CD4-positive, CD25-positive, alpha-beta regulatory T cell (primary cell): ENCODE data around the gene TTC7B. TPM values are rescaled to one million over a fixed set of nuclear protein-coding genes. Genes with fewer than 3 reads are reported as not detected.
A peak's percentile ranks its signal among the peaks of the same experiment; 100 is the strongest.

Experiments
- ATAC-seq, 2 donors: fragments of 150-1000 bp; cut with Tn5 transposase; one replicate each; pipeline ENCODE4 v1.10.0; 2021; ENCODE audit warnings: low read depth in 2 of 2, moderate number of reproducible peaks in 2 of 2, moderate library complexity in 1 of 2
- DNase-seq, 3 donors: peaks; one replicate each; pipeline versions ENCODE4 v3.0.0 to v3.0.0-alpha.2; 2012 to 2022; ENCODE audit warnings: mixed read lengths in 1 of 3
- H3K27ac ChIP-seq: one replicate; pipeline ENCODE4 v1.7.0; 2013; ENCODE audit warnings: mild to moderate bottlenecking, low read length; ENCODE audit not compliant: insufficient read depth, poor library complexity, severe bottlenecking
- H3K27me3 ChIP-seq: one replicate; pipeline ENCODE4 v1.7.0; 2013; ENCODE audit warnings: low read length; ENCODE audit not compliant: control insufficient read depth, insufficient read depth
- H3K36me3 ChIP-seq: one replicate; pipeline ENCODE4 v1.7.0; 2013; ENCODE audit warnings: mild to moderate bottlenecking, low read length, moderate library complexity; ENCODE audit not compliant: control insufficient read depth, insufficient read depth
- H3K4me1 ChIP-seq: 2 replicates; pipeline ENCODE4 v1.7.0; 2013; ENCODE audit warnings: mild to moderate bottlenecking, low read length; ENCODE audit not compliant: insufficient read depth, control insufficient read depth, poor library complexity, severe bottlenecking
- H3K4me3 ChIP-seq: one replicate; pipeline ENCODE4 v1.7.0; 2013; ENCODE audit warnings: low read depth, mild to moderate bottlenecking, low read length, moderate library complexity
- H3K9me3 ChIP-seq, 2 experiments: 1 replicate in 1 of 2; 2 replicates in 1 of 2; pipeline ENCODE4 v1.7.0; 2013; ENCODE audit warnings: low read length in 2 of 2, mild to moderate bottlenecking in 1 of 2, moderate library complexity in 1 of 2; ENCODE audit not compliant: control insufficient read depth in 2 of 2
- H3K27ac Mint-ChIP-seq, 3 donors: one replicate each; pipeline ENCODE4 v1.8.0; 2020 to 2022; ENCODE audit warnings: mild to moderate bottlenecking in 3 of 3, mixed read lengths in 3 of 3, moderate library complexity in 2 of 3
- H3K27me3 Mint-ChIP-seq: one replicate; pipeline ENCODE4 v1.8.0; 2022; ENCODE audit warnings: mild to moderate bottlenecking, mixed read lengths
- H3K36me3 Mint-ChIP-seq: one replicate; pipeline ENCODE4 v1.8.0; 2020; ENCODE audit warnings: mixed read lengths
- H3K4me1 Mint-ChIP-seq, 4 donors: one replicate each; pipeline ENCODE4 v1.8.0; 2020 to 2022; ENCODE audit warnings: mixed read lengths in 4 of 4, mild to moderate bottlenecking in 1 of 4
- H3K4me3 Mint-ChIP-seq, 4 donors: one replicate each; pipeline ENCODE4 v1.8.0; 2020 to 2022; ENCODE audit warnings: mild to moderate bottlenecking in 4 of 4, mixed read lengths in 4 of 4, moderate library complexity in 3 of 4
- H3K9me3 Mint-ChIP-seq, 7 donors: one replicate each; pipeline ENCODE4 v1.8.0; 2020 to 2022; ENCODE audit warnings: mixed read lengths in 7 of 7, mild to moderate bottlenecking in 3 of 7, moderate library complexity in 2 of 7
- polyA plus RNA-seq, 4 donors: library from polyadenylated mRNA; unstranded; fragments of 300-500 nt; fragmentation: Illumina TruSeq; gene quantifications; one replicate each; pipeline ENCODE4 v1.2.3, GENCODE V29; 2021
- total RNA-seq: library from RNA; stranded (reverse); gene quantifications from one replicate; pipeline ENCODE4 v1.2.3, GENCODE V29; 2022

The TTC7B gene
- total and polyA plus RNA-seq, 5 donors from 2014 or later = 0.88 to 7.8 (median 1.0) TPM

DNA sequence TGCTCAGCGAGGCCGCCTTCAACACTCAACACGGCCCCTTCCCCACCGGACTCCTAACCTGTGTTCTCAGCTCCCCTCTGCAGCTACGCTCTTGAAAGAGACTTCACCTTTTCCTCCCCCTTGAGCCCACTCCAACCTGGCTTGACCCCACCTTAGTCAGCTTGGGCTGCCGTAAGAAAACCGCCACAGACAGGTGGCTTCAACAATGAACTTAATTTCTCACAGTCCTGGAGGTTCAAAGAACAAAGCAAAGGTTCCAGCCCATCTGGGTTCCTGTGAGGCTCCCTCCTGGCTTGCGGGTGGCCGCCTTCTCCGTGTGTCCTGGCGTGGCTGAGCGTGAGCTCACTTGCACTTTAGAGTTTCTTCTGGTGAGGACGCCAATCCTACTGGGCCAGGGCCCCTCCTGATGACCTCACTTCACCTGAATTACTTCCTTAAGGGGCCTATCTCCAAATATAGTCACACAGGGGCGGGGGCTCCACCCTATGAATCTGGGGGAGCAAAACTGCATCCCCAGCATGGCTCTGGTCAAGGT lies 280.6 kb downstream of the TTC7B start:
- Histone ChIP-seq H3K36me3 (no peaks in the 10 kb centered on the region), H3K27me3 (no peaks in the 10 kb centered on the region), H3K4me3 (no peak overlapping the region), H3K27ac (no peak overlapping the region), H3K4me1 (no peaks in the 10 kb centered on the region), H3K9me3 (no peaks in the 10 kb centered on the region)
- H3K27ac Mint-ChIP-seq = no peak overlapping the region
- no peak for ATAC-seq
- no peaks in the 10 kb centered on the region for H3K27me3 Mint-ChIP-seq
- H3K9me3 Mint-ChIP-seq = no peaks in the 10 kb centered on the region
- no peak for DNase-seq
- H3K4me1 Mint-ChIP-seq = no peaks in the 10 kb centered on the region
- no peak overlapping the region for H3K4me3 Mint-ChIP-seq
- H3K36me3 Mint-ChIP-seq = no peaks in the 10 kb centered on the region

DNA sequence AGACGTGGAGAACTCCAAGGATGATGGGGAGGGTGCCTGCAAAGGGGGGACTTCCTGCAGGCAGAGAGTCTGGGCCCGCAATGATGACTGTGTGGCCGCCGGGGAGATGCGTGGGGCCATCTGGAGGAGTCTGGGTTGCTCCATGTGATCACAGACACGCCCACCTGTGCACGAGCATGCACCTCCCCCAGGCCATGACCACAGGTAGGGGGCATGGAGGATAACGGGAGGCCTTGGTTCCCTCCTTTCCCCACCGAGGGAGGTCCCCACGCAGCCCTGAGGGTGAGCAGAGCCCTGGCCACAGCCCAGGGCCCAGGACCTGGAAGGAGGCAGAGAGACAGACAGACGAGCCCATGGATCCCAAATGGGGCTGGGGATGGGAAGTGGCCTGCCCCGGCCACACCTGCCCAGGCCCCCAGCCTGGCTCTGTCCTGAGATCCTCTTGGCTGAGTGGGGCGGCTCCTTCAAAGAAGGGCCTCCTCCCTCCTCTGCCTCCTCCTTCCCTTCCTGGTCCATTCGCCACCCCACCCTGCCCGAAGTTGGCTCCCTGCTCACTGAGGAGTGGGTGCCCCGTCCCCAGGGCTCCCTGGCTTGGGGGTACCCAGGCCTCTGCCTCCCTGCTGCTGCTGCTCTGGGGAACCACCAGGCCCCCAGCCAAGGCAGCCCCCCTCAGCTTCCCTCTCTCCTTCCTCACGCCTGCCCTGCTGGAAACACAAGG lies 281.2 kb downstream of the TTC7B start:
- Histone ChIP-seq H3K27ac (no peak overlapping the region), H3K4me3 (no peak overlapping the region), H3K36me3 (no peaks in the 10 kb centered on the region), H3K4me1 (no peaks in the 10 kb centered on the region), H3K27me3 (no peaks in the 10 kb centered on the region), H3K9me3 (no peaks in the 10 kb centered on the region)
- H3K27ac Mint-ChIP-seq = no peak overlapping the region
- ATAC-seq (no peak), DNase-seq (no peak)
- H3K36me3 Mint-ChIP-seq = no peaks in the 10 kb centered on the region
- no peaks in the 10 kb centered on the region for H3K4me1 Mint-ChIP-seq
- no peak overlapping the region for H3K4me3 Mint-ChIP-seq
- H3K9me3 Mint-ChIP-seq = no peaks in the 10 kb centered on the region
- no peaks in the 10 kb centered on the region for H3K27me3 Mint-ChIP-seq

DNA sequence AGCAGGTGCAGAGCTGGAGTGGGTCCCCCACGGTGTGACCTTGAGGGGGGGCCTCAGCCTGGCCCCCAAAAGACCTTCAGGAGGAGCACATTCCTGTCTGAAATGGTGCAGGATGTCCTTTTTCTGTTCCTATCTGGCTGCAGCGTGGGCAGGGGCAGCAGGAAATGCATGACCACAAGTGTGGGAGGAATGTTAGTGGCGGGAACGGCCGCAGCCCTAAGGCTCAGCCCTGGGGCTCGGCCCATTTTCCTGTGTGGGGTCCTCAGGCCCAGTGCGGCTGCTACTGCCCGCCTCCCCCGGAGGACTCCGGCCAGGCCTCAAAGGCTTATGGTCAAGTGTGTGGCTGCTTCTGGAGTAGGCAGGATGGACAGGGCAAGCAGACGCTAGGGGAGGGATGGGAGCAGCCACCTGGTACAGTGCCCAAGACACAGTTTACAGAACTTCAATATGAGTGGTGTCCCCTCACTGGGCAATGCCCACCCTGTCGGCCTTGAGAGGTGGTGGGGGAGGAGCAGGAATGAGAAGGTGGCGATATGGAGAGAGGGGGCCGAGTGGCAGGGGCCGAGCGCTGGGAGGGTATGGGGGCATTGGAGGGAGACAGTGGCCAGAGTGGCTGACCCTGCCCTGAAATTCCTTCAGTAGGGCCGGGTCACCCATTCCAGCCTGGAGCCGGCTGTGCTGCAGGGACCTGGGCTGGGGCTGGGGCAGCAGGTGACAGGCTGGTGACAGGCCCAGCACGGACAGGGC lies 282.0 kb downstream of the TTC7B start:
- Histone ChIP-seq H3K4me3 (no peak overlapping the region), H3K9me3 (no peaks in the 10 kb centered on the region), H3K4me1 (no peaks in the 10 kb centered on the region), H3K27me3 (no peaks in the 10 kb centered on the region), H3K36me3 (no peaks in the 10 kb centered on the region), H3K27ac (no peak overlapping the region)
- Mint-ChIP-seq H3K27ac (no peak overlapping the region), H3K36me3 (no peaks in the 10 kb centered on the region), H3K4me3 (no peak overlapping the region), H3K27me3 (no peaks in the 10 kb centered on the region), H3K4me1 (no peaks in the 10 kb centered on the region), H3K9me3 (no peaks in the 10 kb centered on the region)
- ATAC-seq (no peak), DNase-seq (no peak)

DNA sequence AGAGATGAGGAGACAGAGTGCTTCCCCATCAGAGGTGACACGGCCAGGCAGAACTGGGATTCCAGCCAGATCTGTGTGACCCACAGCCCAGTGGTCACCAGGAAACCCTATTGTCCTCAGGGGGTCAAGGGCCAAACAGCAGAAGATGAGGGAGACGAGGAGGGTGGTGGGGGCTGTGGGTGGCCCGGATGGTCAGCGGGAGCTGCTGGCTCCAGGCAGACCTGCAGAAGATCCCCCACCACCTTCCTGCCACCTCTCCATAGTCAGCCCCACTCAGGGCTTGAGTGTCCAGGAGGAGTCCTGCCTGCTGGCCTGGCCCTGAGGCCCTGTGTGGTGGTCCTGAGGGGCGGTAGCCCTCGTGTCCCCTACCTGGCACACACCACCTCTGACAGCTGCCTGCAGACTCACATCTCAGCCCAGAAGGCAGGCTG lies 282.6 kb downstream of the TTC7B start:
- Histone ChIP-seq H3K4me3 (no peak overlapping the region), H3K4me1 (no peaks in the 10 kb centered on the region), H3K27me3 (no peaks in the 10 kb centered on the region), H3K36me3 (no peaks in the 10 kb centered on the region), H3K27ac (no peak overlapping the region), H3K9me3 (no peaks in the 10 kb centered on the region)
- DNase-seq = no peak
- Mint-ChIP-seq H3K9me3 (no peaks in the 10 kb centered on the region), H3K27ac (no peak overlapping the region), H3K4me3 (no peak overlapping the region), H3K36me3 (no peaks in the 10 kb centered on the region), H3K27me3 (no peaks in the 10 kb centered on the region), H3K4me1 (no peaks in the 10 kb centered on the region)
- ATAC-seq = no peak

DNA sequence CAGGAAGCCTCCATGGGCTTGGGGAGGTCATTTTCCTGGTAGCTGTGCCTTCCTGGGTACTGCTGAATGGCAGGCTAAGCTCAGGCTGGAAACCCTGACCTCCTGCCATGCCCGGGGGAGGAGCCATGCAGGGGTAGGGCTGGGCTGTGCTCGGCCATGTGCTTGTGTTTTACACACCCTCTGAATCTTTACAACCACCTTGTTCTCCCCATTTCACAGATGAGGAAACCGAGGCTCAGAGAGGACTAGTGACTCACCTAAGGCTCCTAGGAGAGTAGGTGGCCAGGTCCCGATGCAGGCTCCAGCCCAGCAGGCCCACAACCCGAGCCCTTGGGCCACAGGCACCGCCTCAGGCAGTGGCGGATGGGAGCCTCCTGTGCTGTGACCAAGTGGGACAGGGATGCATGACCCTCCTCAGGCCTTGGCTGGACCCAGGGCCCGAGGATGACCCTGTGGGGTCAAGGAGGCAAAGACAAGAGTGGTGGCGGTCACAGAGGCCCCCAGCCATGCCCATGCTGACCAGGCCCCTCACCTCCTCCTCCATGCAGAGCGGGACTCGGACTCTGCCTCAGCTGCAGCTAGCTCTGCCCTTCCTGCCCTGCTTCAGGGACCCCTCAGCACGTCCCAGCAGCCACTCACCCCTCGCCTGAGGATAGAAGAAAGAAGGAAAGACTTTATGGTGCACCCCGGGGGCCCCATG lies 283.3 kb downstream of the TTC7B start:
- H3K27me3 Mint-ChIP-seq = no peaks in the 10 kb centered on the region
- no peaks in the 10 kb centered on the region for H3K4me1 Mint-ChIP-seq
- H3K9me3 Mint-ChIP-seq = no peaks in the 10 kb centered on the region
- no peaks in the 10 kb centered on the region for H3K36me3 Mint-ChIP-seq
- H3K4me3 Mint-ChIP-seq = no peak overlapping the region
- DNase-seq = no peak
- H3K27ac Mint-ChIP-seq = no peak overlapping the region
- Histone ChIP-seq H3K36me3 (no peaks in the 10 kb centered on the region), H3K4me3 (no peak overlapping the region), H3K27ac (no peak overlapping the region), H3K27me3 (no peaks in the 10 kb centered on the region), H3K4me1 (no peaks in the 10 kb centered on the region), H3K9me3 (no peaks in the 10 kb centered on the region)
- no peak for ATAC-seq

DNA sequence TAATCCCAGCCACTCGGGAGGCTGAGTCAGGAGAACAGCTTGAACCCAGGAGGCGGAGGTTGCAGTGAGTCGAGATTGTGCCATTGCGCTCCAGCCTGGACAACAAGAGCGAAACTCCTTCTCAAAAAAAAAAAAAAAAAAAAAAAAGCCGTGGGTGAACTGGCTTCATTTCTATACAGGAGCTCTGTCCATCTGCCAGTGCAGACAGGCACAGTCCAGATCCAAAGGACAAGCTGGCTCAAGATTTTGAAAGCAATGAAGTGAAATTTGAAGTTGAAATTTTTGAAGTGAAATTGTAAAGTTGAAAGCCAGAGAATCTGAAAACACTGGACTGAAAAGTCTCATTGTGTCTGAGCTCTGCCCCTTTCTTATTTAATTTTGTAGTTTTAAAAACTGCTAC lies 284.7 kb downstream of the TTC7B start:
- H3K4me3 ChIP-seq = no peak overlapping the region
- H3K27ac ChIP-seq = no peak overlapping the region
- Mint-ChIP-seq H3K4me1 (no peaks in the 10 kb centered on the region), H3K27ac (no peak overlapping the region), H3K9me3 (peaks cover 0 to 8% (median 3%) of the 10 kb centered on the region in 7 donors), H3K4me3 (no peak overlapping the region), H3K27me3 (no peaks in the 10 kb centered on the region), H3K36me3 (peaks cover 3% of the 10 kb centered on the region)
- ATAC-seq (no peak), DNase-seq (no peak)
- H3K36me3 ChIP-seq = no peaks in the 10 kb centered on the region
- H3K9me3 ChIP-seq = peaks cover 0 to 4% of the 10 kb centered on the region in 2 experiments
- H3K27me3 ChIP-seq = no peaks in the 10 kb centered on the region
- no peaks in the 10 kb centered on the region for H3K4me1 ChIP-seq

DNA sequence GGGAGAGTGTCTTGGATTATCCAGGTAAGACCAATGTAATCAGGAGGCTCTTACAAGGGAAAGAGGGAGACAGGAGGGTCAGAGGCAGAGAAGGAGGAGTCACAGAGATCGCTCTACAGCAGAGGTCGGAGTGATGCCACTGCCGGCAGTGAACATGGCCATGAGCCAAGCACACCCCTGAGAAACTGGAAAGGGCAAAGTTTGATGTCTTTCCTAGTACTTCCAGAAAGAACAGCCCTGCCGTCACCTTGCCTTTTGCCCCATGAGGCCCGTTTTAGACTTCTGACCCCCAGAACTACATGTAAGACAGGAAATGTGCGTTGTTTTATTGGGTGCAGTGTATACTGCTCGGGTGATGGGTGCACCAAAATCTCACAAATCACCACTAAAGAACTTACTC lies 285.7 kb downstream of the TTC7B start:
- H3K27ac ChIP-seq = no peak overlapping the region
- H3K4me1 Mint-ChIP-seq = no peaks in the 10 kb centered on the region
- H3K27ac Mint-ChIP-seq = peak overlapping the region in 1 of 3 donors; percentile 22
- no peak overlapping the region for H3K4me3 ChIP-seq
- H3K27me3 Mint-ChIP-seq = no peaks in the 10 kb centered on the region
- peaks cover 3% of the 10 kb centered on the region for H3K36me3 Mint-ChIP-seq
- H3K27me3 ChIP-seq = no peaks in the 10 kb centered on the region
- H3K4me1 ChIP-seq = no peaks in the 10 kb centered on the region
- peaks cover 0 to 4% of the 10 kb centered on the region in 2 experiments for H3K9me3 ChIP-seq
- H3K4me3 Mint-ChIP-seq = no peak overlapping the region
- peaks cover 0 to 13% (median 3%) of the 10 kb centered on the region in 7 donors for H3K9me3 Mint-ChIP-seq
- ATAC-seq = no peak
- no peaks in the 10 kb centered on the region for H3K36me3 ChIP-seq
- DNase-seq = no peak
